Measurements from ENCODE around the gene RERE.

The RERE gene

GRCh38 chr1:8817412-8818324 is at the start of gene RERE:
Gene RERE, minus strand, starts transcription at chr1:8817640.
- peak; percentile 98 for DNase-seq

- no peak for DNase-seq
Observed at GRCh38 chr1:8866792-8867415, 49.5 kb upstream of the RERE start.

- no peak for DNase-seq
Observed at GRCh38 chr1:8866173-8866791, 48.8 kb upstream of the RERE start.

DNA sequence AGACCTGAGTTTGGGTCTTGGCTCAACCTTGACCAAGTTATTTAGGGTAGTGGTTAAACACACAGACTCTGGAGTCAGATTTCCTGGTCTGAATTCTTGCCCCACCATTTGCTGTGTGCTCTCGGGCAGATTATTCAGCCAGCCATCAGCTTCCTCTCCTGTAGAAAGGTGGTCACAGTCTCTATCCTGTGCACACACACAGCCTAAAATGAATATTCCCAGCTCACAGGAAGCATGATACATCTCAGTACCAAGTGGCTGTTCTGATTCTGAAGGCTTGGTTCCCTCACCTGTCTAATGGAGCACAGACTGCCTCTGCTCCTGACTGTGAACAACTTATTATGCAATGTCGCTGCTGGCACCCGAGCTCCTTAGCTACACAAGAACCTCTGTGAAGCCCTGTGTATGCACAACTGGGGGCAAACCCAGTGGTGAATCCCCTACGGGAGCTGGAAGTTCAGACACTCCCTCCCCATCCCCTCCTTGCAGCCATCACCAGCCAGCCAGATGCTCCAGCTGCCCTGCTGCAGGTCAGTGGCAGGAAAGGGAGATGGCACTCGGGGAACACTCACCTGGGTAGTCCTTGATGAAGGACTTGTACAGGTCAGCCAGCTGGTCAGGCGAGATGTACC is 47.4 kb upstream of the RERE start:
- DNase-seq: no peak

DNA sequence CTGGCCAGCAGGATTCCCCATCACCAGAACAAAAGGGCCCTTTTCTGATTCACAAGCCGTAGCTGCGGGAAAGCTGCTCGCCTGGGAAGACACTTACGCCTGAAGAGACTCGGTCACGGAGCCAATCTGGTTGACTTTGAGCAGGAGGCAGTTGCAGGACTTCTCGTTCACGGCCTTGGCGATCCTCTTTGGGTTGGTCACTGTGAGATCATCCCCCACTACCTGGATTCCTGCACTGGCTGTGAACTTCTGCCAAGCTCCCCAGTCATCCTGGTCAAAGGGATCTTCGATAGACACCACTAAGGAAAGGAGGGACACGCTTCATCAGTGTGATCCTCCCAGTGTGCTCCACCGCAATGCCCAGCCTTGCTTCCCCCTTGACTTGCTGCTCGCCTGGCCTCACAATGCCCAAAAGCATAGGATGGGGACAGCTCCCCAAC is 46.4 kb upstream of the RERE start:
- DNase-seq: no peak

DNA sequence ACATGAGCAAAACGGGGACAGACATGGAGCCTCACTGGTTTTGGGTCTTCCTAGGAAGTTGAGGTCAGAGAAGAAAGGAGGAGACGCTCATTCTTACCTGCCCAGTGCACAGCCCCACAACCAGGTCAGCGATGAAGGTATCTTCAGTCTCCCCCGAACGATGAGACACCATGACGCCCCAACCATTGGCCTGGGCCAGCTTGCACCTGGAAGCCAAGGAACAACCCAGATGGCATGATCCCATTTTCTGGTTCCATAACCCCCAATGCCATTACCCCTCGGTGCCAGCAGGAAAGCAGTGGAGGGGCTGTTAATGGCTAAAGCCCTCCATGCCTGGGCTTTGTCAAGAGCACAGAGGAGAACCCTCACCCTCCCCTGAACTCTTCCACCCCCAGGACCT is 45.7 kb upstream of the RERE start:
- no peak for DNase-seq

- peak; percentile 49 for DNase-seq
Observed at GRCh38 chr1:8862528-8862927, 45.1 kb upstream of the RERE start.

GRCh38 chr1:8860738-8861516 is 43.5 kb upstream of the RERE start:
- no peak for DNase-seq

- DNase-seq: peak; percentile 77
Observed at GRCh38 chr1:8858888-8859706, 41.7 kb upstream of the RERE start.

DNA sequence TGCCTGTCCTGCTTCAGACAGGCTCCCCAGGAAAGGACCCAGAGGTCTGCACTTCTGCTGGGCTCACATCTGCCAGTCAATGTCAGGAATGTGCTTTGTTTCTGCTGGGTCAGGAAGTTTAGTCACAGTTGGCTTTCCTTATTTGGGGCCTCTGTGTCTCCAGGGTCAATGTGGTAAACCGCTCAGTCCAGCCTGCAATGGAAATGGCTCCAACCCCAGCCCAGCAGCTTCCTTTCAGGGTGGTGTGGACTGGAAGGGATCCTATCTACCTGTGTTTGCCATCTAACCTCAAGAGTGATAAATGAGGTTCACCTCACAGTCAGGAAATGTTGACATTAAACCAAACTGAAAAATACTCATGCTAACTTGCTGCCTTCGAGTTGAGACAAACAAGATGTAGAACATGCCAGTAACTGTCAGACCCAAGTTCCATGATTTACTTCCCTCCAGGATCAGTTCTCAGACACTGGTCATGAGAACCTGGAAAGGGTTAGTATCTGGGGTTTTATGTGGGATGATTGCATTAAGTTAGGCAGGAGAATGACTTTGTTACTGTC is 40.8 kb upstream of the RERE start:
- no peak for DNase-seq

- no peak for DNase-seq
Observed at GRCh38 chr1:8856689-8857412, 39.4 kb upstream of the RERE start.

DNA sequence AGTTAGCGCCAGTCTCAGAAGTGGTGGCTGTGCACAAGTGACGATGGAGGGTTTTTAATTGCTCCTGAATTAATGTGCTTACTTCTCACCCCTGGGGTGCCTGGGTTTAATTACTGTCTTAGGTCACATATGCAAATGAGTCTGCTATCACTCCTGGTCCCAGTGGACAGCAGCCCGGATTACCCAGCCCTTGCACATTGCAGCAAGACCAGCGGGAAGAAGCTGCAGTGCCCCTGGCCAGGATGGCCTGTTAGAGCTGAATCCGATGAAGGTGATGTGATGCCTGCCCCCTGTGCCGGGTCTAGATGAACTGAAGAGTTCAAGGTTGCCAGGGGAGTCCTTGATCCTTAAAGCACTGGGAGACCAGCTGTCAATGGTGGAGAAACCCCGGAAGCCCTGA is 36.8 kb upstream of the RERE start:
- DNase-seq: no peak

GRCh38 chr1:8851060-8851459 is 33.6 kb upstream of the RERE start:
- no peak for DNase-seq

DNA sequence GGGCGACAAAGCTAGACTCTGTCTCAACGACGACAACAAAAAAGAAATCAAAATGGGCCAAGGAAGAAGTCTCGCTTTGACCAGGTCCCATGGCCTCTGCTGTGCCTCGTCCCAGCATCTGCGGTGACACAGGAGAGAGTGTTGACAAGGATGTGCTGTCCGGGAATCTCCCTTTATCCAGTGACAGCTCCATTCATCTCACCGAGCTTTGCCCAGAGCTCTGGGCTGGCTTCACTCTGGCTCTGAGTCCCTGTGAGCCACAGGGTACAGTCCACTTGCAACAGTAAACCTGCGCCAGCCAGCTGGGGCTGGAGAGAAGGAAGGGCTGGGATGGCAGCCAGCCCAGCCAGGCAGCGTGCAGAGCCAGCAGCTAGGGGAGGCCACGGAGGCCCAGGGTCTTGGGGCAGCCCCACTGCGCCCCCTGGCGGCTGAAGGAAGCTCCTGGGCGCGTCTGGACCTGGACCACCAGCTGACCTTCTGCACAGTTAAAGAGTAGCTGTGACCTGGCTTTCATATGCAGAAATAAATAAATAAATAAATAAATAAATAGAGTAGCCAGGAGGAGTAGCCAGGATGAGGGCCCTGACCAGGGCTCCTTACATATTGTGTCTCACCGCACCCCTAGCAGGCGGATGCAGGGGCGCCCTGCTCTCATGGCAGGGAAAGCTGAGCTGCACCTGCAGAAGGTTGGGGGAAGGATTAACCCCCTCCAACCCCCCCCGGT is 31.4 kb upstream of the RERE start:
- peak; percentile 98 for DNase-seq

DNA sequence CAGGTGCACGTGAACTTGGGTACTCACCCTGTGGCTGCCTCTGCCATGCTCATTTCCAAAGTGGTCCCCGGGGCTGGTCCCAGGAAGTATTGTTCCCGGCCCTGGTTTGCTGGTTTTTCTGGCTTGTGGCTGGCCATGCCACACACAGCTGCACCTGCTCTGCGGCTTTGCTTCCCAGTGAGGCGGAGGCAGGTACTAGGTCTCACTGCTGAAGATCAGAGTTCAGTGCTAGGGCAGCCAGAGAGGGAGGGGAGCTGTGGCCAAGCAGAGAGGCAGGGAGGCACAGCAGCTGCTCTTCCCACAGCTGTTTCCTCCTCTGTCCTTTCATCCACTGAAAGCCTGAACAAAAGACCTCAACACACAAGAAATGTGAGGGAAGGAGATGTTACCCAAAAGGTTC is 30.6 kb upstream of the RERE start:
- peak; percentile 87 for DNase-seq

DNA sequence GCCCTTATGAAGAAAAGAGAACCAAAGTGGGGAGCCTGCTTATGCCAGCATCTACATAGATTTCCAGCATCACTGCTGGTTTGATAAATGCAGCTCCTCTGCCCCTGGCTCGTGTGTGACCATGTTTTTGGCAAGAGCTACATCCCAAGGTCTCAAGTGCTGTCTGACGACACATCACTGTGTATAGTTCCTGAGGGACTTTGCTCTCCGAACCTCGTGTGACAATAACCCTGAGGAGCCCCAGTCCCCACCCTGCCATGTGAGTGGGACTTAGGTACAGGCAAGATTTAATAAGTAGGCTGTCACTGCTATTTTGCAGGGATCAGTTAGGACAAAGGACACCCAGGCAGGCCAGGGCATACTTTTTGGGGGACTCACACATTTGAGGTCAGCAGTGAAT is 28.8 kb upstream of the RERE start:
- DNase-seq: no peak

DNA sequence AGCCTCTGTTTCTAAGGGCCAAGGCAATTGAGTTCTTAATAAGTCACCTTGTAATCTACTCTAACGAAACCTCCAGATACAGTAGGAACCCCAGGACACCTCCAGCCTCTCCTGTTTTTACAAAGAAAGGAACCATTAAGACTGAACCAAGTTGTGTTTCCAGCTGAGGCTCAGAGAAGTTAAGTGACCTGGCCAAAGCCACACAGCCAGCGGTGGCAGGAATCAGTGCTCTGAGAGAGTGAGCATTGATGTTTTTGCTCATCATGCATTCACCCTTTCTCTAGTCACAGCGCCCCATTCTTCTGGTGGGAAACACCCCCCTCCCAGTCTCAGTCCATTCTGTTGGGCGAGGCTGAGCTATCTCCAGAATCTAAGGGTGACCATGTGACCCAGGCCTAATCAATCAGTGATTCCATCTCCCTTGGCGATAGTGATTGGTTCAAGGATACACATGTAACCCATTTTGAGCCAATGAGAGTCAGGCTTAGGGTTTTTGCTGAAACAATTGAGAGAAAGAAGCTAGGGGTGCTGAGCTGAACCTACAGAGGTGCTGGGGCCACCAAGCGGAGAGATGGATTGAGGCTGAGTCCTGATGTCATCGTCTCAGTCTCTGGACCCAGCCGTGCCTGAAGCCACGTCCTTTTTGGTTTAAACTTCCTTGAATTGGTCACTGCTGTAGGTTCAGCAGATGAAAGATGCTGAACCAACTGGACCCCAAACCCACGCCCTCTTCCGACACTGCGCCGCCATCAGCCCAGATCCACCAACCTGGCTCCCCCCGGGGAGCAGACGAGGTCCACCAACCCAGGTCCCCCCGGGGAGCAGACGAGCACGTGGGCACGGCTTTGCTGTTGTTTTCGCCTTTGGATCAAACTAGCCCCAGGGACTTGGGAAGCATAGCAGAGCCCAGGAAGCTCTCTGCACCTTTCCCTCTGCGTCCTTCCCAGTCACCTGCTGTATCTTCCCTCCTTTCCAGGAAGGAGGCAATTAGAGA is 28.0 kb upstream of the RERE start:
- DNase-seq: no peak

DNA sequence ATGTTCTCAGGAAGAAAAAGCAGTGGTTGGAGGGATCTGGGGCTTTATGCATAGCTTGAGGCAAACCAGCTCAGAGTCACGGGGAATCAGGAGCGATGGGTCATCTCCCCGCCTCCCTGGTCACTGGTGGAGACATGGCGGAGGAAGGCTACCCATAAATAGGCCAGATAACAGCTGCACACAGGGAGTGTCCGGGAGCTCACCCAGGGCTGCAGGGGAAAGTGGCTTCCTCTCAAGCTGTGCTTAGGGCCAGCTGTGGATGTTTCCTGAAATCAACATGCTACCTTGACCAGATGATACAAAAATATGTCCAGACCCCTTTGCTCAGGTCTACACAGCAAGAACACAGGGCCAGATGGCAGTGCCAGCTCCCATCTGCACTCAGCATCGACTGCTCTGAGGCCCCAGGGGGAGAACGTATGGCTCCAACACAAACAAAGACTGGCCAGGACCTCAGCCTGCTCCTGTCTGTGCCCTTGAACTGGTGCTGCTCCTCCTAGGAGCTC is 27.1 kb upstream of the RERE start:
- no peak for DNase-seq
